Stimulated activated CD8-positive, alpha-beta memory T cell treated with anti-CD3 and anti-CD28 coated beads, Interleukin-15, amount 100 ng/mL, for 4 hours (primary cell): ENCODE measurements around the gene SMAD4.
"Not testable (repeated sequence)": the region's sequence is repeated elsewhere in the genome, so short reads cannot be mapped to it uniquely, and the experiment has no call there.

Source experiments
- DNase-seq, 2 donors: peaks; one replicate each; pipeline ENCODE4 v3.0.0-alpha.2; 2020; ENCODE audit warnings: low read depth in 2 of 2

The SMAD4 gene

DNA sequence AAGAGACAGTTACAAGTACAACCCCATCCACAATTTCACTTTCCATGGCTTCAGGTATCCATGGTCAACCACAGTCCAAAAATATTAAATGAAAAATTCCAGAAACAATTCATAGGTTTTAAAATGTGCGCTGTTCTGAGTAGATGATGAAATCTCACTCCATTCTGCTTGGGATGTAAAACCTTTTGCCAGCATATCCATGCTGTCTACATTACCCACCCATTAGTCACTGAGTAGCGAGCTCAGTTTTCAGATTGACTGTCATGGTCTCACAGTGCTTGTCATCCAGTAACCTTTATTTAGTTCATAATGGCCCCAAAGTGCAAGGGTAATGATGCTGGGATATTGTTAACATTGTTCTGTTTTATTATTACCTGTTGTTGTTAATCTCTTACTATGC lies 40.5 kb downstream of the SMAD4 start:
- DNase-seq, result no peak

DNA sequence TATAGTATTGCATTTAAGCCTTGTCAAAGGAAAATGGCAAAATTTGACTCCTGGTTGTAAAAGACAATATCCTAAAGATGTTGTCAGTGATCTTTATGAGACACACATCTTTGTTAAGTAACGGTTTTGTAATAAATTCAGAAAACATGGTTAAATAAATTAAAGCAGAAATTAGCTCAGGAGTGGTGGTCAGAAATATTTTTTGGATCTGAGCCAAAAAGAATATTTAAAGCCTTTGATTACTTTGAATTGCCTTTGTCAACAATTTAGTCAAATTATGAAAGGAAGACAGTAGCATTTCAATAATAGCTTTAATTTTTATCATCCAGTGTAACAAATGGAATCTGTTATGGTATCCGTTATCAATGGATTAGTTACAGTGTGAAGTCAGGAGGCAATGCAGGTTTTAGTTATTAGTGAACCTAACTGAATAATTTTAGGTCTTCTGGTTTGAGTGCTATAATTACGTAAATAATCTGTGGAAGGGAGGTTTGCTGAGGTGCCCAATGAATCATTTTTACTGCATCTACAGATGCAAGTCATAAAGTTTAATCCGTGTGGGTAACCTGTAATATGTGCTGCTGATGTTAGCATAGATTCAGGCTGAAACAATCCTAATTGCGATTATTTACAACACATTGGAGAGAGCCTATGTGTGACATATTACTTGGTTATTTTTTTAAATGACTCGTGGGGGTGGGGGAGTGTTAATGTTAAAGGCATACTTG lies 42.7 kb downstream of the SMAD4 start:
- no peak for DNase-seq

DNA sequence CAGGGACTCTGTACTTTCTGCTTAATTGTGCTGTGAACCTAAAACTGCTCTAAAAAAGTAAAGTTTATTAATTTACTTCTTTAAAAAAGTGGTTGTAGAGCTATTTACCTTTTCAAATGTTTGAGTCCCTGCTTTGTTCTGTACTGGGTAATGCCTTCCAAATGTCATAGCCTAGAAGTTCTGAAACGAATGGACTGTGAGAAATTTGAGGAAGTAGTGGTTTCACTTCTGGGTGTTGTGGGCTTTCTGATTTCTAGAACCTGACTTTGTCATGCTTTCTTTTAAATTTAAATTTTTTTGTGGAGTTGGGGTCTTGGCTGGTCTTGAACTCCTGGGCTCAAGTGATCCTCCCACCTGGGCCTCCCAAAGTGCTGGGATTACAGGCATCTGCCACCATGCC lies 44.6 kb downstream of the SMAD4 start:
- no peak for DNase-seq

DNA sequence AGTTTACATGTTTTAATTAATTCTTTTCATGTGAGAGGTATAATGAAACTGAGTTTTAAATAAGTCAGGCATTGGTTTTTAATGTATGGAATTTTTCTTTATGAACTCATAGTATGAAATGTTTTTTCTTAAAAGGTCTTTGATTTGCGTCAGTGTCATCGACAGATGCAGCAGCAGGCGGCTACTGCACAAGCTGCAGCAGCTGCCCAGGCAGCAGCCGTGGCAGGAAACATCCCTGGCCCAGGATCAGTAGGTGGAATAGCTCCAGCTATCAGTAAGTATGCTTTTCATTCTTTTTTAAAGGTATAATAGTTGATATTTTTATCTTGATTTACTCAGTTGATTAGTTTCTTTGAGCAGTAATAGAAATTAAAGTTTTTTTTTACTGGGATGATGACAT lies 46.5 kb downstream of the SMAD4 start:
- DNase-seq, result no peak

DNA sequence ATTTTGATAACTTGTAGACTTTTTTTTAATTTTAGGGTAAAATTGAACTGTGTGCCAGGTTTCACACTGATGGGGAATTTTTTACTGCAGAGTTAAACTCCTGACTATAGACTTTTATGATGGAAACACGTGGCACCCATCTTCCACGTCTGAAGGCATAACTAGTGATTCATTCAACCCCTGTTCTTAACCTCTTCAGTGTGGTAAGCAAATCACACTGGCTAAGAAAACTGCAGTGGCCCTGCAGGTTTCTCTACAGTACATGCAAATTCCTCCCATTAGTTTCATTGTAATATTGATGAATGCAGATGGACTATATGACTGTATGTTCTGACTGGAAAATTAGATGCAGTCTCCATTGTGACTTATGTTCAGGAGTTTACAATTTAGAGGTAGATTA lies 47.2 kb downstream of the SMAD4 start:
- DNase-seq, result no peak

DNA sequence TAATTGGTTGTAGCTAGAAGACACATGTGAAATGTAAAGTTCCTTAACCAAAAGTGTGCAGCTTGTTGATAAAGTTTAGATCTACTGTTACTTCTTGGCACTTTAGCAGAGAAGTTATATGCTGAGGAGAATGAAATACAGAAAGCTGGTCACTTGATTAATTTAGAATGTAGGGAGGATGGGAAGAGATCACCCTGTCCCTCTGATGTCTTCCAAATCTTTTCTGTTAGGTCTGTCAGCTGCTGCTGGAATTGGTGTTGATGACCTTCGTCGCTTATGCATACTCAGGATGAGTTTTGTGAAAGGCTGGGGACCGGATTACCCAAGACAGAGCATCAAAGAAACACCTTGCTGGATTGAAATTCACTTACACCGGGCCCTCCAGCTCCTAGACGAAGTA lies 48.0 kb downstream of the SMAD4 start:
- DNase-seq, result no peak

DNA sequence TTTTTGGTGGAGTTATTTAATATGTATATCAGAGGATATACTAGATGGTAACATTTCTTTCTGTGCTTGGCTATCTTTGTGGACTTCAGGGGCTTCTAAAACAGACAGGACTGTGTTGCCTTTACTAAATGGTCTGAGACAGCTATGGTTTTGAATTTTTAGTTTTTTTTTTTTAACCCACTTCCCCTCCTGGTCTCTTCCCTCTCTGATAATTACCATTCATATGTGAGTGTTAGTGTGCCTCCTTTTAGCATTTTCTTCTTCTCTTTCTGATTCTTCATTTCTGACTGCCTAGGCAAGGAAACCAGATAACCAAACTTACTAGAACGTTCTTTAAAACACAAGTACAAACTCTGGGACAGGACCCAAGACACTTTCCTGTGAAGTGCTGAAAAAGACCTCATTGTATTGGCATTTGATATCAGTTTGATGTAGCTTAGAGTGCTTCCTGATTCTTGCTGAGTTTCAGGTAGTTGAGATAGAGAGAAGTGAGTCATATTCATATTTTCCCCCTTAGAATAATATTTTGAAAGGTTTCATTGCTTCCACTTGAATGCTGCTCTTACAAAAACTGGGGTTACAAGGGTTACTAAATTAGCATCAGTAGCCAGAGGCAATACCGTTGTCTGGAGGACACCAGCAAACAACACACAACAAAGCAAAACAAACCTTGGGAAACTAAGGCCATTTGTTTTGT lies 52.7 kb downstream of the SMAD4 start:
- no peak for DNase-seq

DNA sequence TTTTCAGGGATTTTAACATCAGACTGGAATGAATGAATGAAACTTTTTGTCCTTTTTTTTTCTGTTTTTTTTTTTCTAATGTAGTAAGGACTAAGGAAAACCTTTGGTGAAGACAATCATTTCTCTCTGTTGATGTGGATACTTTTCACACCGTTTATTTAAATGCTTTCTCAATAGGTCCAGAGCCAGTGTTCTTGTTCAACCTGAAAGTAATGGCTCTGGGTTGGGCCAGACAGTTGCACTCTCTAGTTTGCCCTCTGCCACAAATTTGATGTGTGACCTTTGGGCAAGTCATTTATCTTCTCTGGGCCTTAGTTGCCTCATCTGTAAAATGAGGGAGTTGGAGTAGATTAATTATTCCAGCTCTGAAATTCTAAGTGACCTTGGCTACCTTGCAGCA lies 53.4 kb downstream of the SMAD4 start:
- DNase-seq, result no peak

DNA sequence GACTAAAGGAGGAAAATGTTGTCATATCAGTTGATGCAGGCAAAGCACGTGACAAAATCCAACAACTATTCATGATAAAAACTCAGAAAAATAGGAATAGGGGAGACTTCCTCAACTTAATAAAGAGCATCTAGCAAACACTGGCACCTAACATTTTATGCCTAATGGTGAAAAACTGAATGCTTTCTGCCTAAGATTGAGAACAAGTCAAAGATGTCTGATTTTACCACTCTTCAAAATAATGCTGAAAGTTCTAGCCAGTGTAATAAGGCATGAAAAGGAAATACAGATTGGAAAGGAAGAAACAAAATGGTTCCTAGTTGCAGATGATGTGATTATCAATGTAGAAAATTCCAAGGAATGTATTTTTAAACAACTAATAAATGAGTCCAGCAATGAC lies 58.4 kb downstream of the SMAD4 start:
- no peak for DNase-seq

DNA sequence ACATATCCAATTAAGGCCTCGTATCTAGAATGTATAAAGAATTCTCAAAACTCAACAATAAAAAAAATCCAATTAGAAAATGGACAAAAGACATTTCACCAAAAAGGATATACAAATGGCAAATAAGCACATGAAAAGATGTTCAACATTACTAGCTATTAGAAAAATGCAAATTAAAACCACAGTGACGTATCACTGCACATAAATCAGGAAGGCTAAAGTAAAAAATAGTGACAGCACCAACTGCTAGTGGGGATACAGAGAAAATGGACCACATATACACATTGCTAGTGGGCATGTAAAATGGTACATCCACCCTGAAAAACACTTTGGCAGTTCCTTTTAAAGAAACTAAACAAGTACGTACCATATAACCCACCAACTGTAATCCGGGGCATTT lies 59.7 kb downstream of the SMAD4 start:
- DNase-seq, result no peak

DNA sequence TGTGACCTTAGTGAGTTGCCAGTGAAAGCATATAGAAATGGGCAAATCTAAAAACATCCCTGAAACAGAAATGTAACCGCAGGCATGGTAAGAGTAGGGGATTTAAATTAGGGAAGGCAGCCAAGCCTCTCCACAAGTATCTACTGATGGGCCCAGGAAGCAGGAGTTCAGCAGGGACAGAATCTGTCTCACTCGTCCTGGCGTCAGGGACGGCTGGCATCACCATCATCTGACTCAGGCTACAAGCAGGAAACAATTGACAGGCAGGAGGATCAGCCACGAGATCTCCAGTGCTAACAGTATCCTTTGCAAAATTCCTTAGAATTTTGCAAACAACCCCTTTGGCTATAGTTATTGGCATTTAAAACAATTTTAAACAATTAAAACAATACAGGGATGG lies 61.3 kb downstream of the SMAD4 start:
- no peak for DNase-seq

DNA sequence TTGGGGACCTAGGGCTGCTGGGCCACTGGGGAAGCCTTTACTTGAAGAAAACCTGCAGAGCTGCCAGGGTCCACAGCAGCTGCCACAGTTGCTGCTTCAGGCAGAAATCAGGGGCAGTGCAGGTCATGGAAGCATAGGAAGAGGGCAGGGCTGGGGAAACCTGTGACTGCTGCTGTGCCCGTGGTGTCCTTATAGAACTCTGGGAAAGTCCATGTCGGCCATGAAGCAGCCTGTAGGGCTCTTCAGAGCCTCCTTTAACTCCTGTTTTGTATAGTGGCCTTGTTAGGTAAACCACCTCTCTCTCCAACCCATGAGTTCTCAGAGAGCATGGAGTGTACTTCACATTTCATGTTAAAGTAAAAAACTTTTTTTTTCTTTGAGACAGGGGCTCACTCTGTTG lies 62.1 kb downstream of the SMAD4 start:
- DNase-seq, result no peak

DNA sequence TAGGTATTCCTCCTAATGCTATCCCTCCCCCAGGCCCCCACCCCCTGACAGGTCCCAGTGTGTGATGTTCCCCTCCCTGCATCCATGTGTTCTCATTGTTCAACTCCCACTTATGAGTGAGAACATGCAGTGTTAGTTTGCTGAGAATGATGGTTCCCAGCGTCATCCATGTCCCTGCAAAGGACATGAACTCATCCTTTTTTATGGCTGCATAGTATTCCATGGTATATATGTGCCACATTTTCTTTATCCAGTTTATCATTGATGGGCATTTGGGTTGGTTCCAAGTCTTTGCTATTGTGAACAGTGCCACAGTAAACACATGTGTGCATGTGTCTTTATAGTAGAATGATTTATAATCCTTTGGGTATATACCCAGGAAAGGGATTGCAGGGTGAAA lies 63.0 kb downstream of the SMAD4 start:
- not testable (repeated sequence) for DNase-seq

DNA sequence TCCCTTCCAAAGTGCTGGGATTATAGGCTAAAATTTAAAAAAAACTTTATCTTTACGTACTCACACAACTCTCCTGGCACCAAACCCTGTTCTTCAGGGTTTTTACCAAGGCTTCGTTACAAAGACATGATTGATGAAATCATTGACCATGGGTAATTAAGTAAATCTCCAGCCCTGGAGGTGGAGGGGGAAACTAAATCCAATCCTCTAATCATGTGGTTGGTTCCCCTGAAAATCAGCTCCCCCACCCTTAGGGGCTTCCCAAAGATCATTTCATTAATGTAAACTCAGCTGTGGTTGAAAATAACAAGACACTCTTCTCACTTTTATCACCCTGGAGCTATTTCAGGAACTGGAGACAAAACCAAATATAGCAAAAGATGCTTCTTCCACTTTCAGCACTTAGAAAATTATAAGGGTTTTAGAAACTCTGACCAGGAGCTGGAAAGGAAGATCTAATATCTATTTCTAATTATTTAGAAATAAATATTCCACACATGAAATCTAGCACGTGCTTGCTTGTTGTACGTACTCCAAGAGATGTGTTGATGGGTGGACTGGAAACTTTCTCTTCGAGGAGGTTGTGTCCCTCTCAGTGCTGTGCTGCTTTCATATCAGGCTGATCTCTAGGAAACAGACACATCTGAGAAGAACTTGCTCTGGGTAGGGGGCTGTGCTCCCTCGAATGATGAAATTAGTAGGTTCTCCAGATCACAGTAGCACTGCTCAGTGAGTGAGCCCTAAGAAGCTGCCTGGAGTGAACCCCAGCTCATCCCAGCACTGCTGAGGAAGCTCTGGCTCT lies 67.2 kb downstream of the SMAD4 start:
- no peak for DNase-seq

DNA sequence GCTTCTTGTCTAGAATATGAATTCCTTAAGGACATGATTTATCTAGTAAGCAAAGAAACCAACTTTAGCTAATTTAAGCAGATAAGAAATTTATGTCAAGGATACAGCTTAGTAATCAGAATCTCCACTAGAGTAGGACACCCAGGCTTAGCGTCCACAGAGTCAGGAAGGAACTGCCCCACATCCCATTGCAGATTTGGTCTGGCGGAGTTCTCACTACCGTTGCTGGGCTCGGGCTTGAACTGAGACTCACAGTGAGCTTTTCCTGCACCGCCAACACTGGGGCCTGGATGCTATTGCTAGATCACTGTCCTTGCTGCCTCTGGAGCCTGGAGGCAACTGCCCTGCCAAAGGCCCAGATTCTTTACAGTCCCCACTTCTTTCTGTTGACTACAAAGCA lies 68.1 kb downstream of the SMAD4 start:
- no peak for DNase-seq

DNA sequence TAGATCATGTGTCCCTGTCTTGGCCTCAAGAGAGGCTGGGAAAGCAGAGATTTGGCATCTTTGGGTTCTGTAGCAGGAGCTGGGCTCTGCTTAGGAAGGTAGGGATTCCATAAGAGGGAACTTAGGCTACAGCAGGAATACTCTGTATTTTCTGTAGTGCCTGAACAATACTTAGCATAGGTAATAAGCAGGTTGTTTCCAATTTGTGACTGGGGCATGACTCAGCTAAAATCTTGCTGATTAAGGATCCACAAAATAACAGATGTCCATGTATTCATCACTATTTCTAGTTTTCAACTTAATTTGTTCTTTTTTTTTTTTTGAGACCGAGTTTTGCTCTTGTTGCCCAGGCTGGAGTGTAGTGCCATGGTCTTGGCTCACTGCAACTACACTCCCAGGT lies 68.5 kb downstream of the SMAD4 start:
- DNase-seq, result no peak

DNA sequence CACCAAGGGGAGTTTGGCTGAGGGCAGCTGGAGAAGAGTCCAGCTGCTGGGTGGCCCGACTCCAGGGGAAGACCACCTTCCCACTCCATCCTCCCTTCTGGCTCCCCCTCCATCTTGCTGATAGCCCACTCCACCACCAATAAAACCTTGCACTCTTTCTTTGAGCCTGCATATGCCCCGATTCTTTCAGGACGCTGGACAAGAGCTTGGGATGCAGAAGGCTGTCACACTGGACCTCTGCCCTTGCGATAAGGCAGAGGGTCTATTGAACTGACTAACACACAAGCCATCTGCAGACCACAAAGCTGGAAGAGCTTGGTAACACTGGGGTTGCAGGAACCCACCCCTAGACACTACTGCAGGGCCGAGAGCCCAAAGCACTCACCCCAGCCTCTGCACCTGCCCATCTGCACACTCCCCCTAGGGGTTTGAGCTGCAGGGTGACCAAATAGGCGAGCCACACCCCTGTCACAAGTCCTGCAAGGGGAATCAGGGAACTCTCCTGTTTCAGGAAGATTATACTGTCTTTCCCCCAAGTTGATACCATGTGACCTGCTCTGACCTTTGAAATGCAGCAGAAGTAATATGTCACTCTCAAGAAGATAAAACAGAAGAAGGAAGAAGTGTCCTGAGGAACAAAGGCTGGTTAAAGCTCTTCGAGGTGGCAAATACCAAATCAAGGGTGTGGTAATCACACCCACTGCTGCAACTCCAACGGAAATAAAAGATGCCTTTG lies 70.5 kb downstream of the SMAD4 start:
- DNase-seq, result no peak

DNA sequence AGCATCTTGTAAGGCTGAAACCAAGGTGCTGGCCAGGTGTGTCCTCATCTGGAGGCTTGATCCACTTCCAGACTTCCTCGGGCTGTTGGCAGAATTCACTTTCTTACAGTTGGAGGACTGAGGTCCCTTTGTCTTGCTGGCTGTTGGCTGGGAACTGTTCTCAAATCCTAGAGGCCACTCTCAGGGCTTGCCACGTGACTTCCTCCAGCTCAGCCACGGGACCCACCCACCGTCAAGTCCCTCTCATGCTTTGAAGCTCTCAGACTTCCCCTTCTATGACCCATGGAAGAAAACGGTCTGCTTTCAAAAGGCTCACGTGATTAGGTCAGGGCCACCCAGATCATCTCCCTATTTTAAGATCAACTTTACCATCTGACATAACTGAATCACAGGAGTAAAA lies 77.1 kb downstream of the SMAD4 start:
- DNase-seq, result no peak

DNA sequence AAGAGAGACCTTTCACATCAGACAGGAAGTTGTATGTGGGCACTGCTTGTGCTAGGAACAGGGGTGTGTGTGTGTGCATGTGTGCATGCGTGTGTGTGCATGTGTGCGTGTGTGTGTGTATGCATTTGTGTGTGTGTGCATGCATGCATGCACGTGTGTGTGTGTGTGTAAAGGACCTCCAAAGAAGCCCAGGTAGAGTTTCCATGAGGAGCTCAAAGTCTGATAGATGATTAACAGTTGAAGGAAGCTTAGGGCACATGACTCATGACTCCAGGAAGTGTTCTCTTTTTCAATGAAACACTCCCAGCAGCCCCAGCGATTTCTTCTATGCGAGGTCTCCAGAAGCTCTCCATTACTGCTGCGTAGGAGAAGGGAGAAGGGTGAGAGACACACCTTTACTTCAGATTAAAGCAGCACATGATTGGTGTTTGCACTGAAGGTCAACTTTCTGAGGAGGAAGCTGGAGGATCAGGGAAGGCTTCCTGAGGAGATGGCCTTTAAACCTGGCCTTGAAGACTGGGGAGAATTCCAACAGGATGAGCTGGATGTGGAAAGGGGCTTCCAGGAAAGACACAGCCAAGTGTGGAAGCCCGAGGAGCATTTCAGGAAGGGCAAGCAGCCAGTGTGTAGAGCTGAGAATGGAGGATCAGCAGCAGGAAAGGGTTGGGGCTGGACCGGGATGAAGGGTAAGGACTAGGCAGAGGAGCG lies 77.7 kb downstream of the SMAD4 start:
- DNase-seq, result no peak

DNA sequence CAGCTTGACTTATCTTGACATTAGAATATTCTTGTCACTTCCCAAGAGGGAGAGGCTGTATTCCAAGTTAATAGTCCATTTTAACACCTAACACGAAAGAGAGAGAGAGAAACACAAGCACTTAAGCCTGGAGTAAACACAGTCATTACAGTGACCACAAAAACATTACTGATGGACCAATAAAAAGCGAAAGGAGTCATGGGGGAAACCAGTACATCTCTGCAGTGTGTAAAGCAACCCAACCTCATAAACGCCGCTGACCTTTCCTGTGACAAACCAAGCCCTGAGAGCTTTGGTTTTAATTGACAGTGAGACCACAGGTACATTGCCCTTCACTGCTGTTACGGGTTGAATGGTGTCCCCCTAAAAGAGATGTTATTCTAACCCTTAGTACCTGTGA lies 78.3 kb downstream of the SMAD4 start:
- no peak for DNase-seq

DNA sequence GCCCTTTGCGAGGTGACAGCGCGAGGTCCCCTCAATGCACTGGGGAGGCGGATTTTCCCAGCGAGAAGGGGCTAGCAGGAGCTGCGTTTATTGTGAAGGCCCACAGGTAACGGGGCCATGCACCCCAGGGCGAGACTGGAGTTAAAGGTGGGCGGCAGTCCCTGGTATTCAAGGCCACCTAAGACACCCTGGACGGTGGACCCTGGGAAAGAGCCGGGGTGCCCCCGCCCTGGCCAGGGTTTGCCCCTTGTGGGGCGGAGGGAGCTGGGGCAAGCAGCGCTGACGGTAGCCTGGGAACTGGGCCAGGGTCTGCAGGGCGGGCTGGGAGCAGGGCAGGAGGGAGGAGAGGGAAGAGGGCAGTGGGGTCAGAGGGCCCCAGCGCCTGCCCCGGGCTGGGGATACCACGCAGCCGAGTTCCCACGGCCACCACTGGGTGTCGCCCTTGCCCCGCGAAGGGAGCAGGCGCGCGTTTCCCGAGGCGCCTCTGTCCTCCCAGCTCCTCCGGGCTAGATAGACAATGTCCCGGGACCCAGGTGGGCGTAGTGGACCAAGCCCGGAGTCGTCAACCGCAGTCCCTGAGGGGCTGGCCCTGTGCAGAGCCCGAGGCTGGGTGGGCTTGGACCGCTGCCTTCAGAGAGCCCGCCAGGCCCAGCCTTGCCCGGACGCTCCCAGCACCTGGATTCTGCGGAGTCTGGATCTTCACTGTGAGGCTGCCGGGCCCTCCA lies 80.2 kb downstream of the SMAD4 start:
- DNase-seq, result peak; percentile 21 to 26
